NCI-H345 treated with DMSO at 0.1 percent for 48 hours (cell line): ENCODE results near the gene PCDHGC4.

ENCODE experiments used
- DNase-seq: peaks from one replicate; lab custom pipeline; 2025; ENCODE audit not compliant: unreplicated experiment; lab: John Stamatoyannopoulos, UW

The PCDHGC4 gene

GRCh38 chr5:141484641-141485311, at the start of gene PCDHGC4:
Gene PCDHGC4 (plus strand): TSS chr5:141485030. CDS start chr5:141485174, 144 bp downstream.
- DNase-seq: peak; percentile 52

GRCh38 chr5:141437221-141437620, 47.6 kb upstream of the PCDHGC4 start:
- no peak for DNase-seq

- DNase-seq: no peak
Measured at GRCh38 chr5:141439411-141440141, 45.3 kb upstream of the PCDHGC4 start.

GRCh38 chr5:141440341-141440740, 44.5 kb upstream of the PCDHGC4 start:
- DNase-seq: no peak

- DNase-seq: no peak
Measured at GRCh38 chr5:141441571-141442170, 43.2 kb upstream of the PCDHGC4 start.

- no peak for DNase-seq
Measured at GRCh38 chr5:141465351-141465750, 19.5 kb upstream of the PCDHGC4 start.

- peak; percentile 57 for DNase-seq
Measured at GRCh38 chr5:141475625-141476131, 9.2 kb upstream of the PCDHGC4 start, which contains the start of gene PCDHGC3. Gene PCDHGC3 (plus strand): TSS chr5:141475966. CDS start chr5:141476117, 151 bp downstream.

GRCh38 chr5:141476132-141476911, 8.5 kb upstream of the PCDHGC4 start:
- DNase-seq: no peak

- no peak for DNase-seq
Measured at GRCh38 chr5:141477044-141477575, 7.7 kb upstream of the PCDHGC4 start.

GRCh38 chr5:141477815-141478214, 7.0 kb upstream of the PCDHGC4 start:
- no peak for DNase-seq

- DNase-seq: no peak
Measured at GRCh38 chr5:141478321-141478945, 6.4 kb upstream of the PCDHGC4 start.

GRCh38 chr5:141479776-141480175, 5.1 kb upstream of the PCDHGC4 start:
- DNase-seq: no peak

GRCh38 chr5:141483902-141484301, 928 bp upstream of the PCDHGC4 start:
- DNase-seq: no peak

- peak; percentile 43 for DNase-seq
Measured at GRCh38 chr5:141484310-141484640, 555 bp upstream of the PCDHGC4 start.

- DNase-seq: peak; percentile 37
Measured at GRCh38 chr5:141485321-141486055, 658 bp downstream of the PCDHGC4 start.

GRCh38 chr5:141486091-141486490, 1.3 kb downstream of the PCDHGC4 start:
- no peak for DNase-seq

GRCh38 chr5:141487131-141487530, 2.3 kb downstream of the PCDHGC4 start:
- DNase-seq: no peak

- no peak for DNase-seq
Measured at GRCh38 chr5:141488591-141489561, 4.0 kb downstream of the PCDHGC4 start, which contains the start of gene PCDHGC5. Gene PCDHGC5 (plus strand): TSS chr5:141489081. CDS start chr5:141489241, 160 bp downstream.
